HL-60/S4 treated with phorbol 12-myristate 13-acetate at 8.2 ng/mL for 4 days and 3 days (cell line): Measurements from ENCODE around the gene CYB5D1.

Source experiments
- in situ Hi-C: fragments of 300-500 bp; cut with MboI; formaldehyde crosslinking; loops from 2 replicates; pipeline ENCODE4 v1.15.0; 2022; ENCODE audit warnings: low sequenced_read_pairs

The CYB5D1 gene

GRCh38 chr17:7903154-7904103 lies 45.6 kb downstream of the CYB5D1 start:
- in situ Hi-C loops, result no loop called here

GRCh38 chr17:7909089-7909488 lies 51.3 kb downstream of the CYB5D1 start:
- in situ Hi-C loops, result no loop called here

- in situ Hi-C loops, result loop anchor here (10.0 kb wide), 1 partner anchor 85 kb away; no protein-coding TSS in a partner anchor
These were observed 52.5 kb downstream of the CYB5D1 start for GRCh38 chr17:7910281-7910680.

GRCh38 chr17:7910711-7911110 lies 52.9 kb downstream of the CYB5D1 start:
- in situ Hi-C loops, result loop anchor here (10.0 kb wide), 1 partner anchor 84 kb away; no protein-coding TSS in a partner anchor

- in situ Hi-C loops, result loop anchor here (10.0 kb wide), 1 partner anchor 84 kb away; no protein-coding TSS in a partner anchor
These were observed 53.3 kb downstream of the CYB5D1 start for GRCh38 chr17:7911116-7911515.
